ENCODE measurements around the gene IL33. TPM values are rescaled to one million over a fixed set of nuclear protein-coding genes. Genes with fewer than 3 reads are reported as not detected.

Gene IL33
- total RNA-seq, 1 donor from 2014 or later: 0.84 TPM

GRCh38 chr9:6230037-6230780 lies 14.6 kb downstream of the IL33 start:
- TF ChIP-seq, protein P1, sequence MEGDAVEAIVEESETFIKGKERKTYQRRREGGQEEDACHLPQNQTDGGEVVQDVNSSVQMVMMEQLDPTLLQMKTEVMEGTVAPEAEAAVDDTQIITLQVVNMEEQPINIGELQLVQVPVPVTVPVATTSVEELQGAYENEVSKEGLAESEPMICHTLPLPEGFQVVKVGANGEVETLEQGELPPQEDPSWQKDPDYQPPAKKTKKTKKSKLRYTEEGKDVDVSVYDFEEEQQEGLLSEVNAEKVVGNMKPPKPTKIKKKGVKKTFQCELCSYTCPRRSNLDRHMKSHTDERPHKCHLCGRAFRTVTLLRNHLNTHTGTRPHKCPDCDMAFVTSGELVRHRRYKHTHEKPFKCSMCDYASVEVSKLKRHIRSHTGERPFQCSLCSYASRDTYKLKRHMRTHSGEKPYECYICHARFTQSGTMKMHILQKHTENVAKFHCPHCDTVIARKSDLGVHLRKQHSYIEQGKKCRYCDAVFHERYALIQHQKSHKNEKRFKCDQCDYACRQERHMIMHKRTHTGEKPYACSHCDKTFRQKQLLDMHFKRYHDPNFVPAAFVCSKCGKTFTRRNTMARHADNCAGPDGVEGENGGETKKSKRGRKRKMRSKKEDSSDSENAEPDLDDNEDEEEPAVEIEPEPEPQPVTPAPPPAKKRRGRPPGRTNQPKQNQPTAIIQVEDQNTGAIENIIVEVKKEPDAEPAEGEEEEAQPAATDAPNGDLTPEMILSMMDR (IDR thresholded peaks at IDR 0.05; ENCODE audit: insufficient read depth, low read length, poor library complexity, severe bottlenecking): no peak
- no peak for DNase-seq (ENCODE audit: low read depth)
- H3K36me3 ChIP-seq (ENCODE audit: control insufficient read depth, insufficient read depth, low read length): no peaks in the 10 kb centered on the region
- no peaks in the 10 kb centered on the region for H3K27me3 ChIP-seq (ENCODE audit: control insufficient read depth, insufficient read depth, low read length)
- no peak overlapping the region for H3K4me3 ChIP-seq (ENCODE audit: low read depth, low read length)

DNA sequence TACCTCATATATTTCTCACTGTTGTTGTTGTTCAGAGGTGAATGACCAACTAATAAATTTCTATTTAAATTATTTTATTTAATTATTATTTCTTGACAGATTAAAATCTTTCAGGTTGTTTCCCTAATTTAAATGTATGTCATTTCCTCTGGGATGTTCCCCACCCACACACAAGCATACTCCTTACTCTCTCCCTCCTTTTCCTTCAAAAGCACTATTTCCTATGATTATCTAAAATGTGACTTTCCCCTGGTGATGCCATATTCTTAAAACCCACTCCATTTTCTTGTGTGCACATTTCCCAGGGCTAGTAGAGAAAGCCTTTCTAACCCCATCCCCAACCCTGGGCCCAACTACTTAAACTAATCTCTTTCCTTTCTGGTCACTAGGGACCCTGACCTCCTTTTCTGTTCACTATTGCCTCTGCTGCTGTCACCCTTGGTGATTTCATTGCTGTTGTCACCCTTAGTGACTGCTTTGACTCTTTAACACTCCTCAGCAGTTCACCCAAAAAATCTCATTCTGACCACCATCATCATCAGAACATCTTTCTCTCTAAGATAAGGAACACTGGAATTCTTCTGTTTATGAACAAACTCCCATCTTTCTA lies 16.8 kb downstream of the IL33 start:
- TF ChIP-seq, protein P1 (IDR thresholded peaks at IDR 0.05; ENCODE audit: insufficient read depth, low read length, poor library complexity, severe bottlenecking): no peak
- no peaks in the 10 kb centered on the region for H3K27me3 ChIP-seq (ENCODE audit: control insufficient read depth, insufficient read depth, low read length)
- no peak for DNase-seq (ENCODE audit: low read depth)
- no peaks in the 10 kb centered on the region for H3K36me3 ChIP-seq (ENCODE audit: control insufficient read depth, insufficient read depth, low read length)
- H3K4me3 ChIP-seq (ENCODE audit: low read depth, low read length): no peak overlapping the region

GRCh38 chr9:6234014-6234413 lies 18.4 kb downstream of the IL33 start:
- H3K27me3 ChIP-seq (ENCODE audit: control insufficient read depth, insufficient read depth, low read length): no peaks in the 10 kb centered on the region
- no peak for DNase-seq (ENCODE audit: low read depth)
- TF ChIP-seq, protein P1 (IDR thresholded peaks at IDR 0.05; ENCODE audit: insufficient read depth, low read length, poor library complexity, severe bottlenecking): no peak
- H3K36me3 ChIP-seq (ENCODE audit: control insufficient read depth, insufficient read depth, low read length): no peaks in the 10 kb centered on the region
- no peak overlapping the region for H3K4me3 ChIP-seq (ENCODE audit: low read depth, low read length)

GRCh38 chr9:6237267-6237666 lies 21.7 kb downstream of the IL33 start:
- TF ChIP-seq, protein P1 (IDR thresholded peaks at IDR 0.05; ENCODE audit: insufficient read depth, low read length, poor library complexity, severe bottlenecking): no peak
- Histone ChIP-seq H3K36me3 (ENCODE audit: control insufficient read depth, insufficient read depth, low read length) (no peaks in the 10 kb centered on the region), H3K27me3 (ENCODE audit: control insufficient read depth, insufficient read depth, low read length) (no peaks in the 10 kb centered on the region), H3K4me3 (ENCODE audit: low read depth, low read length) (no peak overlapping the region)
- no peak for DNase-seq (ENCODE audit: low read depth)

DNA sequence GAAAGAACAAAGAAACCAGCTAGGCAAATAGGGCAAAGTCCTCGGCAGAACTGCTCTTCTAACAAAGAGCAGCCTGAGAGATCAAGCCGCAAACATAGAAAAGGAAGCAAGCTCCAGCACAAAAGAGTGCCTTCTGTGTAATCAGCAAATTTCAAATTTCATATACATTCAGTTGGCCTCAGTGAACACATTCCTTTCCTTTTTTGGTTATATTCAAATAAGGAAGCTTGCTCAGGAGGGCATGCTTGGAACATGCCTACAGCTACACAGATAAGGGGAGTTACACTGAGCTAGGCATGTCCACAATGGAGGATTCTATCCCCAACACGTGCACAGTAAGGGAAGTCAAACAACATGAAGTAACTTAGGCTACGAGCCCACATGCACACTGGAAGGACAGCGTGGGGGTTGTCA lies 23.4 kb downstream of the IL33 start:
- no peaks in the 10 kb centered on the region for H3K36me3 ChIP-seq (ENCODE audit: control insufficient read depth, insufficient read depth, low read length)
- DNase-seq (ENCODE audit: low read depth): no peak
- H3K4me3 ChIP-seq (ENCODE audit: low read depth, low read length): no peak overlapping the region
- TF ChIP-seq, protein P1 (IDR thresholded peaks at IDR 0.05; ENCODE audit: insufficient read depth, low read length, poor library complexity, severe bottlenecking): no peak
- no peaks in the 10 kb centered on the region for H3K27me3 ChIP-seq (ENCODE audit: control insufficient read depth, insufficient read depth, low read length)
